ENCODE data around the gene TECPR2.

- TF ChIP-seq, protein P1, sequence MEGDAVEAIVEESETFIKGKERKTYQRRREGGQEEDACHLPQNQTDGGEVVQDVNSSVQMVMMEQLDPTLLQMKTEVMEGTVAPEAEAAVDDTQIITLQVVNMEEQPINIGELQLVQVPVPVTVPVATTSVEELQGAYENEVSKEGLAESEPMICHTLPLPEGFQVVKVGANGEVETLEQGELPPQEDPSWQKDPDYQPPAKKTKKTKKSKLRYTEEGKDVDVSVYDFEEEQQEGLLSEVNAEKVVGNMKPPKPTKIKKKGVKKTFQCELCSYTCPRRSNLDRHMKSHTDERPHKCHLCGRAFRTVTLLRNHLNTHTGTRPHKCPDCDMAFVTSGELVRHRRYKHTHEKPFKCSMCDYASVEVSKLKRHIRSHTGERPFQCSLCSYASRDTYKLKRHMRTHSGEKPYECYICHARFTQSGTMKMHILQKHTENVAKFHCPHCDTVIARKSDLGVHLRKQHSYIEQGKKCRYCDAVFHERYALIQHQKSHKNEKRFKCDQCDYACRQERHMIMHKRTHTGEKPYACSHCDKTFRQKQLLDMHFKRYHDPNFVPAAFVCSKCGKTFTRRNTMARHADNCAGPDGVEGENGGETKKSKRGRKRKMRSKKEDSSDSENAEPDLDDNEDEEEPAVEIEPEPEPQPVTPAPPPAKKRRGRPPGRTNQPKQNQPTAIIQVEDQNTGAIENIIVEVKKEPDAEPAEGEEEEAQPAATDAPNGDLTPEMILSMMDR (optimal IDR thresholded peaks at IDR 0.05 in 1 of 3, IDR thresholded peaks at IDR 0.05 in 1 of 3, conservative IDR thresholded peaks at IDR 0.05 in 1 of 3; ENCODE audit: extremely low read depth in 1 of 3, insufficient read depth in 2 of 3, low read length in 3 of 3) = no peak
- no peak for TF ChIP-seq EZH2 (IDR thresholded peaks at IDR 0.05; ENCODE audit: low read length)
Observed at GRCh38 chr14:102348376-102348775, 14.4 kb upstream of the TECPR2 start.
